ENCODE measurements around the gene VAMP8. TPM values are rescaled to one million over a fixed set of nuclear protein-coding genes. Genes with fewer than 3 reads are reported as not detected.

The VAMP8 gene
- total and polyA plus RNA-seq, 11 donors, result 5.4 to 103 (median 11.9) TPM

- 79 to 86% (median 81%) methylated on average over 4 of the region's 4 CpGs for WGBS, 4 donors
- Histone ChIP-seq H3K27me3 (no peaks in the 10 kb centered on the region), H3K9me3 (no peaks in the 10 kb centered on the region), H3K27ac (no peak overlapping the region), H3K36me3 (no peaks in the 10 kb centered on the region), H3K4me3 (no peak overlapping the region), H3K4me1 (peaks cover 0 to 12% (median 3%) of the 10 kb centered on the region in 12 donors)
- DNase-seq, result no peak
- intact Hi-C loops (cut with DNase I), result loop anchor here in 1 of 10 donors (5.0 kb wide), 1 partner anchor 36 kb away; the partner anchor contains the start of gene TMEM150A
- TF ChIP-seq CTCF (IDR thresholded peaks at IDR 0.05) (no peak), POLR2A (IDR thresholded peaks at IDR 0.05) (no peak)
- no peak for ATAC-seq
These were observed 11.1 kb upstream of the VAMP8 start for GRCh38 chr2:85566265-85566664.

GRCh38 chr2:85575739-85576138, 1.6 kb upstream of the VAMP8 start:
- H3K9me3 ChIP-seq, result no peaks in the 10 kb centered on the region
- H3K4me3 ChIP-seq, result no peak overlapping the region
- WGBS, 4 donors, result 85 to 92% (median 87%) methylated on average over 8 of the region's 8 CpGs
- H3K27me3 ChIP-seq, result no peaks in the 10 kb centered on the region
- H3K4me1 ChIP-seq, result peaks cover 0 to 30% (median 18%) of the 10 kb centered on the region in 12 donors
- intact Hi-C loops (cut with DNase I), result no loop called here
- no peak overlapping the region for H3K27ac ChIP-seq
- TF ChIP-seq CTCF (IDR thresholded peaks at IDR 0.05), result no peak
- TF ChIP-seq POLR2A (IDR thresholded peaks at IDR 0.05), result no peak
- no peak for ATAC-seq
- DNase-seq, result no peak
- H3K36me3 ChIP-seq, result no peaks in the 10 kb centered on the region

- no peak for DNase-seq
These were observed 362 bp upstream of the VAMP8 start for GRCh38 chr2:85577063-85577385.

More at GRCh38 chr2:85577063-85577385, 362 bp upstream of the VAMP8 start:
- intact Hi-C loops (cut with DNase I), result no loop called here
- ATAC-seq, result no peak
- no peak for TF ChIP-seq POLR2A (IDR thresholded peaks at IDR 0.05)
- TF ChIP-seq CTCF (IDR thresholded peaks at IDR 0.05), result no peak
- Histone ChIP-seq H3K9me3 (no peaks in the 10 kb centered on the region), H3K27me3 (no peaks in the 10 kb centered on the region), H3K4me1 (peaks cover 0 to 40% (median 18%) of the 10 kb centered on the region in 12 donors), H3K27ac (peak overlapping the region in 5 of 12 donors; percentile 63 to 90 (median 69)), H3K4me3 (peak overlapping the region in 5 of 12 donors; percentile 28 to 60 (median 50)), H3K36me3 (peaks cover 0 to 7% (median 0%) of the 10 kb centered on the region in 9 donors)
- WGBS, 4 donors, result 74 to 79% (median 77%) methylated on average over 3 of the region's 3 CpGs

All from heart left ventricle (tissue), 16 donors.